Endothelial cell (in vitro differentiated cells): Measurements from ENCODE around the gene PPP1R9B. TPM values are rescaled to one million over a fixed set of nuclear protein-coding genes. Genes with fewer than 3 reads are reported as not detected.

Experiments used
- DNase-seq: peaks from one replicate; pipeline ENCODE4 v3.0.0; 2021; ENCODE audit warnings: low spot score
- H3K27ac Mint-ChIP-seq: one replicate; pipeline ENCODE4 v1.8.0; 2021; ENCODE audit warnings: mixed read lengths, inconsistent platforms; ENCODE audit not compliant: unreplicated experiment
- H3K27me3 Mint-ChIP-seq: one replicate; pipeline ENCODE4 v1.8.0; 2021; ENCODE audit warnings: mild to moderate bottlenecking, moderate library complexity, mixed read lengths, inconsistent platforms; ENCODE audit not compliant: unreplicated experiment
- H3K36me3 Mint-ChIP-seq: one replicate; pipeline ENCODE4 v1.8.0; 2021; ENCODE audit warnings: mild to moderate bottlenecking, low read depth, mixed read lengths, inconsistent platforms; ENCODE audit not compliant: unreplicated experiment
- H3K4me1 Mint-ChIP-seq: one replicate; pipeline ENCODE4 v1.8.0; 2021; ENCODE audit warnings: mild to moderate bottlenecking, mixed read lengths, inconsistent platforms; ENCODE audit not compliant: unreplicated experiment
- H3K4me3 Mint-ChIP-seq: one replicate; pipeline ENCODE4 v1.8.0; 2021; ENCODE audit warnings: mild to moderate bottlenecking, mixed read lengths, inconsistent platforms; ENCODE audit not compliant: unreplicated experiment
- H3K9me3 Mint-ChIP-seq: one replicate; pipeline ENCODE4 v1.8.0; 2021; ENCODE audit warnings: mixed read lengths, inconsistent platforms; ENCODE audit not compliant: unreplicated experiment
- CTCF ChIP-seq: fragments of 200-600 bp; sonication (generic); IDR thresholded peaks from one replicate; pipeline ENCODE4 v1.5.0; 2021; ENCODE audit warnings: antibody characterized with exemption; ENCODE audit not compliant: unreplicated experiment
- total RNA-seq: library from RNA; stranded (reverse); fragmentation: NEBNext Ultra II Directional; extraction: Animal tissue kit (Norgen Biotek cat#: 25700); gene quantifications from one replicate; pipeline ENCODE4 v1.2.1, GENCODE V29; 2021; ENCODE audit not compliant: unreplicated experiment

The PPP1R9B gene
- total RNA-seq, 1 donor from 2014 or later, result 101 TPM

- peaks cover 22% of the 10 kb centered on the region for H3K27me3 Mint-ChIP-seq
- H3K36me3 Mint-ChIP-seq, result peaks cover 14% of the 10 kb centered on the region
- H3K4me3 Mint-ChIP-seq, result peak within 1 kb of the TSS; percentile 99
- H3K4me1 Mint-ChIP-seq, result peaks cover 48% of the 10 kb centered on the region
- no peak for TF ChIP-seq CTCF
- DNase-seq, result peak; percentile 51
- H3K27ac Mint-ChIP-seq, result peak within 1 kb of the TSS; percentile 97
- H3K9me3 Mint-ChIP-seq, result no peaks in the 10 kb centered on the region
Measured at GRCh38 chr17:50129728-50130558, 20.5 kb downstream of the PPP1R9B start, which contains the start of gene SAMD14. SAMD14 (minus strand) TSS chr17:50130160; CDS start chr17:50124959, 5,201 bp downstream.

- Mint-ChIP-seq H3K27ac (no peak overlapping the region), H3K4me3 (peak overlapping the region; percentile 99), H3K9me3 (no peaks in the 10 kb centered on the region), H3K36me3 (peaks cover 18% of the 10 kb centered on the region), H3K27me3 (peaks cover 22% of the 10 kb centered on the region), H3K4me1 (peaks cover 54% of the 10 kb centered on the region)
- DNase-seq, result no peak
- TF ChIP-seq CTCF, result no peak
Measured at GRCh38 chr17:50129353-50129727, 21.1 kb downstream of the PPP1R9B start.

- peaks cover 14% of the 10 kb centered on the region for H3K36me3 Mint-ChIP-seq
- DNase-seq, result peak; percentile 56
- no peak for TF ChIP-seq CTCF
- peak overlapping the region; percentile 97 for H3K27ac Mint-ChIP-seq
- no peaks in the 10 kb centered on the region for H3K9me3 Mint-ChIP-seq
- H3K4me3 Mint-ChIP-seq, result peak overlapping the region; percentile 99
- peaks cover 56% of the 10 kb centered on the region for H3K4me1 Mint-ChIP-seq
- H3K27me3 Mint-ChIP-seq, result peaks cover 18% of the 10 kb centered on the region
Measured at GRCh38 chr17:50128441-50129352, 21.8 kb downstream of the PPP1R9B start.

- H3K27me3 Mint-ChIP-seq, result peaks cover 18% of the 10 kb centered on the region
- H3K9me3 Mint-ChIP-seq, result no peaks in the 10 kb centered on the region
- TF ChIP-seq CTCF, result no peak
- H3K27ac Mint-ChIP-seq, result peak overlapping the region; percentile 67
- DNase-seq, result no peak
- H3K4me3 Mint-ChIP-seq, result peak overlapping the region; percentile 99
- H3K4me1 Mint-ChIP-seq, result peaks cover 56% of the 10 kb centered on the region
- peaks cover 14% of the 10 kb centered on the region for H3K36me3 Mint-ChIP-seq
Measured at GRCh38 chr17:50127697-50128361, 22.6 kb downstream of the PPP1R9B start.
